Spleen (tissue), 11 donors: Measurements from ENCODE around the gene TMEM135. TPM values are rescaled to one million over a fixed set of nuclear protein-coding genes. Genes with fewer than 3 reads are reported as not detected.

Experiments used
- DNase-seq: peaks from one replicate; pipeline ENCODE4 v3.0.0-alpha.2; 2020
- H3K27ac ChIP-seq, 8 donors: fragments of 200-600 bp; sonication (generic) in 7 of 8; 1 replicate in 4 of 8; 2 replicates in 4 of 8; pipeline versions ENCODE4 v1.5.0 to v1.8.0; 2016 to 2021; ENCODE audit warnings: inconsistent platforms in 4 of 8, mild to moderate bottlenecking in 4 of 8, moderate library complexity in 1 of 8
- H3K27me3 ChIP-seq, 7 donors: fragments of 200-600 bp; sonication (generic) in 6 of 7; replicated peaks in 1 of 7; 1 replicate in 4 of 7; 2 replicates in 3 of 7; pipeline versions ENCODE4 v1.5.0 to v1.8.0; 2016 to 2021; ENCODE audit warnings: inconsistent platforms in 3 of 7, mild to moderate bottlenecking in 1 of 7
- H3K36me3 ChIP-seq, 6 donors: fragments of 200-600 bp; sonication (generic) in 5 of 6; 1 replicate in 4 of 6; 2 replicates in 2 of 6; pipeline versions ENCODE4 v1.5.0 to v1.8.0; 2016 to 2021; ENCODE audit warnings: inconsistent platforms in 2 of 6
- H3K4me1 ChIP-seq, 6 donors: fragments of 200-600 bp; sonication (generic) in 5 of 6; 1 replicate in 3 of 6; 2 replicates in 3 of 6; pipeline versions ENCODE4 v1.5.0 to v1.8.0; 2016 to 2021; ENCODE audit warnings: inconsistent platforms in 3 of 6
- H3K4me3 ChIP-seq, 8 donors: fragments of 200-600 bp; sonication (generic) in 7 of 8; 1 replicate in 4 of 8; 2 replicates in 4 of 8; pipeline versions ENCODE4 v1.5.0 to v1.8.0; 2016 to 2021; ENCODE audit warnings: inconsistent platforms in 4 of 8, mild to moderate bottlenecking in 4 of 8, moderate library complexity in 2 of 8
- H3K9me3 ChIP-seq, 8 donors: fragments of 200-600 bp; sonication (generic) in 7 of 8; 1 replicate in 4 of 8; 2 replicates in 4 of 8; pipeline versions ENCODE4 v1.5.0 to v1.8.0; 2016 to 2021; ENCODE audit warnings: inconsistent platforms in 4 of 8
- CTCF ChIP-seq, 11 experiments: fragments of 200-600 bp in 7 of 11; fragments of 450-650 bp in 4 of 11; sonication (generic) in 4 of 11; IDR thresholded peaks in 8 of 11; conservative IDR thresholded peaks in 3 of 11; 1 replicate in 7 of 11; 2 replicates in 4 of 11; pipeline versions ENCODE4 v1.4.0 to v1.8.0; 2016 to 2021; ENCODE audit warnings: antibody characterized with exemption in 11 of 11, inconsistent platforms in 4 of 11, mild to moderate bottlenecking in 1 of 11
- POLR2A ChIP-seq, 3 donors: fragments of 450-650 bp; IDR thresholded peaks; one replicate each; pipeline ENCODE4 v1.5.1; 2017; ENCODE audit warnings: antibody characterized with exemption in 3 of 3, mild to moderate bottlenecking in 1 of 3
- POLR2AphosphoS5 ChIP-seq, 3 donors: sonication (generic); formaldehyde crosslinking; IDR thresholded peaks; one replicate each; pipeline ENCODE4 v1.5.1; 2017; ENCODE audit warnings: antibody characterized with exemption in 3 of 3
- WGBS, 5 donors: extraction: QIAGEN DNeasy Blood & Tissue Kit in 3 of 5; methylation state at CpG; one replicate each; pipeline versions ENCODE4 v1.1.5 to v1.1.7; 2013 to 2018; 5-methylcytosine and 5-hydroxymethylcytosine counted together
- intact Hi-C: fragments of 100-400 bp; cut with DNase I; formaldehyde crosslinking; loops from one replicate; pipeline ENCODE4 v1.15.0; 2023; ENCODE audit warnings: low total_unique reads
- polyA plus RNA-seq, 3 donors: library from polyadenylated mRNA; stranded (reverse); fragments of 200-250 nt; gene quantifications; one replicate each; pipeline ENCODE4 v1.2.1, GENCODE V29; 2013
- total RNA-seq, 7 donors: library from RNA; depleted of rRNA in 3 of 7; stranded (reverse); fragments of >200 nt in 3 of 7; fragmentation: NEBNext Ultra II Directional in 4 of 7; extraction: Animal tissue kit (Norgen Biotek cat#: 25700) in 4 of 7; gene quantifications; one replicate each; pipeline versions ENCODE4 v1.1.0 to v1.2.1, GENCODE V29; 2016 to 2021
- donor health status: healthy with polysubstance abuse.
- donor health status: DM: no; HTN: no; CAD: no; lungs with moderate emphysema.
- donor health status: DM: no; HTN: no; CAD: no.
- donor health status: Bipolar disorder and iron deficiency.
- donor health status: healthy.
- donor health status: DM: no; HTN: no; CAD: no.
- donor health status: DM: yes; HTN: yes; CAD: no.

The TMEM135 gene
- total and polyA plus RNA-seq, 10 donors: 3.5 to 31.7 (median 20.7) TPM

DNA sequence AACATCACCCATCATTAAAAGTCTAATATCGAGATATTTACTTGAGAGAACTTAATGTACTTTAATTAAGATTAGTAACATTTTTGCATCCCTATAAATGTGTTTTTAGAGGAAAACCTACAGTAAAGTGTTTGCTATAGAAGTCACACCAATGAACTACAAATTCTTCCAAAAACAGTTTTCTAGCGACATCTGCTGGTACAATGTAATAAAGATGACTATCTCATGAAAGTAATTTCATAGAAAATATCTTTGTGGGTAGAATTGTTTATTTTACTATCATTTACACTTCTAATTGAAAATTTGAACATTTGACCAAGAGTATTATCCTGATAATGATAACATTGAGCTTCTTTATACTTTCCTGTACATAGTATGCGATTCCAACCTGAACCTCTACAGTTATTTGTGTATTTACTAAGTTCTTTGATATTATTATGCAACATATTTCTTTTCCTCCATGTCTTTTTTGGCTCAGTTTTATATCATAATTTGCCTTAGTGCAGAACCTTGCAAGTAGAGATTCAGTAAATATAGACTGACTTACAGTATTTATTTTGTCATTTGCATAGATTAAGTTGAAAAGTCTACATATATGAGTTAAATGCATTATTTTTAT is 252.7 kb downstream of the TMEM135 start:
- intact Hi-C loops: loop anchor here (5.0 kb wide), 1 partner anchor 358 kb away; no protein-coding TSS in a partner anchor
- DNase-seq: no peak
- Histone ChIP-seq H3K27ac (no peak overlapping the region), H3K36me3 (no peaks in the 10 kb centered on the region), H3K4me3 (no peak overlapping the region), H3K9me3 (peaks cover 0 to 5% (median 0%) of the 10 kb centered on the region in 8 donors), H3K27me3 (no peaks in the 10 kb centered on the region), H3K4me1 (no peaks in the 10 kb centered on the region)
- TF ChIP-seq POLR2A (IDR thresholded peaks at IDR 0.05) (no peak), POLR2AphosphoS5 (IDR thresholded peaks at IDR 0.05) (no peak), CTCF (IDR thresholded peaks at IDR 0.05 in 8 of 11, conservative IDR thresholded peaks at IDR 0.05 in 3 of 11) (peak; percentile 9 to 70 (median 59))
- WGBS, 5 donors: 8 to 28% (median 11%) methylated on average over 3 of the region's 3 CpGs

DNA sequence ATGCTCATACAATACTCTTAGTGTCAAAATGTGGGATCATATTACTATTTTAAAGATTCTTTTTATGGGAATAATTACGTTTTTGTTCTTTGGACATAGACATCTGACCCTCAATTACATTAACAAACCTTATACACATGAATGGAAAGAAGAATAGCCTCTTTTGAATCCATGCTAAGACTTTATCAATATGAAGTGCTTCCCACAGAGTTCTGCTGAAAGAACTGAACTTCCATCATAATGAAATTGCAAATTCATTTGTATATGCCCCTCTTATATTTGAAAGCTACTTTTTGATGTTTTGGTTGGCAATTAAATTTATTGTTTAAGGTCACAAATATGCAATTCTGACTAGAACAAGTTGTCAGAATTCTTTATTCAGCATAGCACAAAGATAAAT is 254.9 kb downstream of the TMEM135 start:
- H3K4me1 ChIP-seq: no peaks in the 10 kb centered on the region
- no peak for DNase-seq
- H3K4me3 ChIP-seq: no peak overlapping the region
- no peaks in the 10 kb centered on the region for H3K9me3 ChIP-seq
- WGBS, 5 donors: 0 to 58% (median 14%) methylated on average over 1 of the region's 1 CpG
- intact Hi-C loops: loop anchor here (5.0 kb wide), 1 partner anchor 360 kb away; no protein-coding TSS in a partner anchor
- TF ChIP-seq CTCF (IDR thresholded peaks at IDR 0.05 in 8 of 11, conservative IDR thresholded peaks at IDR 0.05 in 3 of 11): no peak
- no peak for TF ChIP-seq POLR2A (IDR thresholded peaks at IDR 0.05)
- no peak for TF ChIP-seq POLR2AphosphoS5 (IDR thresholded peaks at IDR 0.05)
- H3K36me3 ChIP-seq: no peaks in the 10 kb centered on the region
- H3K27me3 ChIP-seq: no peaks in the 10 kb centered on the region
- H3K27ac ChIP-seq: no peak overlapping the region

DNA sequence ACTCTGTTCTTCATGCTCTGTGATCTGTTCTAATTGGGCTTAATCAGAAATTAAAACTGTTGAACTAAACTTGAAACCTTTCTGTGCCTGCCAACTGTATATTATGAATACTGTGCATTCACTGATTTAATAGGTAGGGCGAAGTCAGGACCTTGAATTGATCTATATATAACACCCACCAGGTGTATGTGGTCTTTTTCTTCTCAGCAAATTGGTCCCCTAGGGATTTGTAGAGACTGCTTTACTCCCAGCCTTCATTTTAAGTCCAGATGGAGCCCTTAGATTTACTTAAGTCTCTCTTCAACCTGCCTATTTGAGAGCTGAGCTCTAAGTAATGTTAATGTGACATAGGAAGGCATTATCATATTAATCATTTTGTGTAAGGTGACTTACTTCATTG is 257.5 kb downstream of the TMEM135 start:
- Histone ChIP-seq H3K4me1 (no peaks in the 10 kb centered on the region), H3K27ac (no peak overlapping the region), H3K27me3 (no peaks in the 10 kb centered on the region), H3K9me3 (no peaks in the 10 kb centered on the region), H3K4me3 (no peak overlapping the region), H3K36me3 (no peaks in the 10 kb centered on the region)
- no peak for DNase-seq
- WGBS, 5 donors: 76 to 91% (median 88%) methylated on average over 1 of the region's 1 CpG
- no peak for TF ChIP-seq CTCF (IDR thresholded peaks at IDR 0.05 in 8 of 11, conservative IDR thresholded peaks at IDR 0.05 in 3 of 11)
- TF ChIP-seq POLR2A (IDR thresholded peaks at IDR 0.05): no peak
- TF ChIP-seq POLR2AphosphoS5 (IDR thresholded peaks at IDR 0.05): no peak
- intact Hi-C loops: no loop called here

GRCh38 chr11:87296627-87297026 is 258.9 kb downstream of the TMEM135 start:
- Histone ChIP-seq H3K4me3 (no peak overlapping the region), H3K36me3 (no peaks in the 10 kb centered on the region), H3K9me3 (no peaks in the 10 kb centered on the region), H3K27me3 (no peaks in the 10 kb centered on the region), H3K4me1 (no peaks in the 10 kb centered on the region), H3K27ac (no peak overlapping the region)
- intact Hi-C loops: no loop called here
- TF ChIP-seq POLR2A (IDR thresholded peaks at IDR 0.05): no peak
- no peak for TF ChIP-seq POLR2AphosphoS5 (IDR thresholded peaks at IDR 0.05)
- no peak for TF ChIP-seq CTCF (IDR thresholded peaks at IDR 0.05 in 8 of 11, conservative IDR thresholded peaks at IDR 0.05 in 3 of 11)
- whole genome bisulfite sequencing, 5 donors: 74 to 91% (median 85%) methylated on average over 1 of the region's 1 CpG
- DNase-seq: no peak
